Left ventricle myocardium superior (tissue), 1 donor: ENCODE results near the gene ADIRF. TPM values are rescaled to one million over a fixed set of nuclear protein-coding genes. Genes with fewer than 3 reads are reported as not detected.
"Not testable (repeated sequence)": the region's sequence is repeated elsewhere in the genome, so short reads cannot be mapped to it uniquely, and the experiment has no call there.

Experiments
- ATAC-seq: fragments of 200-7000 bp; cut with Tn5 transposase; one replicate; pipeline ENCODE4 v1.9.1; 2020; ENCODE audit warnings: mild to moderate bottlenecking, moderate library complexity
- DNase-seq: peaks from one replicate; pipeline ENCODE4 v3.0.0-alpha.2; 2020
- intact Hi-C: fragments of 100-400 bp; cut with micrococcal nuclease; formaldehyde crosslinking; loops from one replicate; pipeline ENCODE4 v1.11.0; 2022
- total RNA-seq: library from RNA; stranded (reverse); fragmentation: NEBNext Ultra II Directional; extraction: Animal tissue kit (Norgen Biotek cat#: 25700); gene quantifications from one replicate; pipeline ENCODE4 v1.2.1, GENCODE V29; 2021
- donor health status: DM: no; HTN: yes; CAD: no; lungs with severe emphysema.

ADIRF gene
- total RNA-seq, 1 donor from 2014 or later = 41.8 TPM

GRCh38 chr10:86971232-86971991 is 3.1 kb downstream of the ADIRF start:
- intact Hi-C loops = no loop called here
- DNase-seq = peak; percentile 93
- peak; percentile 85 for ATAC-seq

DNA sequence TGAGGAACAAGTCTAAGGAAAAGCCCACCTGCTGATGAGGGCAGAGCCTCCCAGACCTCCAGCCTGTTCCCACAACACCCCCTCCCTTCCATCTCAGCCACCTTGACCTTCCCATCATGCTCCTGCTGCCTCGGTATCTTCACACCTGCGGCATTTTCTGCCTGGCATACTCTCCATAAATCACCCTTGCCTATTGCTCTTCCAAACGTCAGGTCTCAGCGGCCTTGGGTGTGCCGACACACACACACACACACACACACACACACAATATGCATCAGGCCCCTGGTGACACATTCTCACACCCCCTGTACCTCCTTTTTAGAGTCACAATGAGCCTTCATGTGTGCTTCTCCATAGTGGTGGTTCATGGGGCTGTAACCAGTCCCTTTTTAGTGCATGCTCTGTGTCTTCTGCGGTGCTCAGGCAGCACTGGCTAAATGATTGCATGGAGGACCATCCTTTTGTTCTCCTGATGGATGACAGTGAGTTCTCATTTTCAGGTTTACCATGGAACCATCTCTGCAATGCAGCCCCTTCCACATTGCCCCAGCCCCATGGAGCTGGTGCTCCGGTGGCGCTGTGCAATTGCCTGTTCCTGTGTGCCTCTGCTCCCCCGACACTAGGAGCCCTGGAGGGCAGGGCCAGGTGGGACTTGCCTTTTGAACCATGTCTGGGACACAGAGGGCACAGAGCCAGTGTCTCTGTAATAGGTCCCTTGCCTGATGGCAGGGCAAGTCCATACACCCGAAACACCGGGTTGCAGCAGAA is 4.5 kb downstream of the ADIRF start:
- intact Hi-C loops = no loop called here
- DNase-seq = no peak
- no peak for ATAC-seq

DNA sequence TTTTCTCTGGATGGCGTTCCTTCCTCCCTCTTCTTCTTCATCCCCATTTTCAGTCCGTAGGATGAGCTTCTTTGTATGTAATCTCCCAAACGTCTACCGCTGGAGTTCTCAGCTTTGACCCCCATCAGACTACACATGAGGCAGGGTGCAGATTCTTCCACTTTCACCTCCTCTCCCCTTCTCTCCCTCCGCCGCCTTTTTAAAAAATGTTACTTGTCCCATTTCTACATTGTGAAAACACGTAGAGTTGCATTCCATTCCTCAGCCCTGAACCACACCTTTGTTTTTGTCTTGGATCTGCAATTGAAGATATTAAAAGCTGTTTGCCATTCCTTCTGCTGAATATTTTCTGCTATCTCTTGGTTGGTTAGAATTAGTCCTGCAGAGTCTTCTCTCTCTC is 6.2 kb downstream of the ADIRF start:
- intact Hi-C loops = no loop called here
- no peak for ATAC-seq
- no peak for DNase-seq

GRCh38 chr10:86976362-86977056 is 8.2 kb downstream of the ADIRF start:
- ATAC-seq = no peak
- DNase-seq = no peak
- intact Hi-C loops = no loop called here

- intact Hi-C loops, ATAC-seq: not testable (repeated sequence)
Measured at GRCh38 chr10:86978457-86978856, 10.2 kb downstream of the ADIRF start.

DNA sequence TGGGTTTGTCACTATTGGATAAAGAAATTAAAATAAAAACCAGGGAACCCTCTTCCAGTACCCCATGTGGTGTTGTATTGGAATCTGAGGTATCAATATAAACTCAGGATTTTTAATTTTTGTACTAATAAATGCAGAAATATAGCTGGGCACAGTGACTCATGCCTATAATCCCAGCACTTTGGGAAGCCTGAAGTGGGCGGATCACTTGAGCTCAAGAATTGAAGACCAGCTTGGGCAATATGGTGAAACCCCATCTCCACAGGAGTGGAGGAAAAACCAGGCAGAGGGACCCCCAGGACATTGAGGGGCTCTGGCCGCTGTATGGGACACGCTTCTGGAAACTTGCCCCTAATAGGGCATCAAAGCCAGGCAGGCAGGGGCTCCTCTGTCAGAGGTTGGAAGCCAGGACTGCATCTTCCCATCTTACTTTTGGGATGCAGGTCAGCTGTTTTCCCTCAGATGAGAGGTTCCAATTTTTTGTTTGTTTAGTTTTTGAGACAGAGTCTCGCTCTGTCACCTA is 11.1 kb downstream of the ADIRF start:
- DNase-seq = no peak
- ATAC-seq = peak; percentile 5
- intact Hi-C loops = no loop called here

More at GRCh38 chr10:86978457-86978856, 10.2 kb downstream of the ADIRF start:
- not testable (repeated sequence) for DNase-seq

DNA sequence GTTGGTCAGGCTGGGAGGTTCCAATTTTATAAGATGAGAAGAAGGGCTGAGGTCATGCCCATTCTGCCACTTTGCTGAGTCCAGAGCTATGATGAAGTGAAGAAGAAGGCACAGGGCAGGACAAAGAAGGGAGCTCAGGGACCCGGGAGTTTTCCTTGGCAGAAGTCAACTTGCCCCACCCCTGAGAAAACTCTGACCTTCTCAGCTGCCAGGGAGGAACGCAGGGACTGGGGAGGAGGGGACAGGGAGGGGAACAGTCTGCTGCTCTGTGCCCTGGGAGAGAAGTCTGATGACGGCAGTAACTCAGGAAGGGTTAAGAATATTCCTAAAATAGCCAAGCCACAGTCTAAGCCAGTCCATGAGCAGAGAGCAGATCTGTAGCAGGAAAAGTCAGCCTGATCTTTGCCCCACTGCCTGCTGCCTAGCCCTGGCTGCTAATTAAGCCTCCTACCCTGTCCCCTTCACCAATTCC is 11.7 kb downstream of the ADIRF start:
- DNase-seq (peak; percentile 60), ATAC-seq (peak; percentile 92)
- intact Hi-C loops = no loop called here

- peak; percentile 21 for ATAC-seq
- intact Hi-C loops, DNase-seq: not testable (repeated sequence)
Measured at GRCh38 chr10:86981020-86981419, 12.7 kb downstream of the ADIRF start.

- ATAC-seq (no peak), DNase-seq (no peak)
- intact Hi-C loops = no loop called here
Measured at GRCh38 chr10:86981716-86982115, 13.4 kb downstream of the ADIRF start.

DNA sequence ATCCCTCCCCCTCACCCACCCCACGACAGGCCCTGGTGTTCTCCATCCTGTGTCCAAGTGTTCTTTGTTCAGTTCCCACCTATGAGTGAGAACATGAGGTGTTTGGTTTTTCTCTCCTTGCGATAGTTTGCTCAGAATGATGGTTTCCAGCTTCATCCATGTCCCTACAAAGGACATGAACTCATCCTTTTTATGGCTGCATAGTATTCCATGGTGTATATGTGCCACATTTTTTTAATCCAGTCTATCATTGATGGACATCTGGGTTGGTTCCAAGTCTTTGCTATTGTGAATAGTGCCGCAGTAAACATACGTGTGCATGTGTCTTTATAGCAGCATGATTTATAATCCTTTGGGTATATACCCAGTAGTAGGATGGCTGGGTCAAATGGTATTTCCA is 16.2 kb downstream of the ADIRF start:
- ATAC-seq, DNase-seq, intact Hi-C loops: not testable (repeated sequence)

DNA sequence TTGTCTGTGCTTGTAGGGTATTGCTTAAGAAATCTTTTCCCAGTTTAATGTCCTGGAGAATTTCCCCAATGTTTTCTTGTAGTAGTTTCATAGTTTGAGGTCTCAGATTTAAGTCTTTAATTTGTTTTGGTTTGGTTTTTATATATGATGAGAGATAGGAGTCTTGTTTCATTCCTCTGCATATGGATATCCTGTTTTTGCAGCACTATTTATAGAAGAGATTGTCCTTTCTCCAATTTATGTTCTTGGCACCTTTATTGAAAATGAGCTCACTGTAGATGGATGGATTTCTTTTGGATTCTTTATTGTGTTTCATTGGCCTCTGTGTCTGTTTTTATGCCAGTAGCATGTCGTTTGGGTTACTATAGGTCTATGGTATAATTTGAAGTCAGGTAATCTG is 20.2 kb downstream of the ADIRF start:
- no peak for DNase-seq
- intact Hi-C loops = no loop called here
- no peak for ATAC-seq

DNA sequence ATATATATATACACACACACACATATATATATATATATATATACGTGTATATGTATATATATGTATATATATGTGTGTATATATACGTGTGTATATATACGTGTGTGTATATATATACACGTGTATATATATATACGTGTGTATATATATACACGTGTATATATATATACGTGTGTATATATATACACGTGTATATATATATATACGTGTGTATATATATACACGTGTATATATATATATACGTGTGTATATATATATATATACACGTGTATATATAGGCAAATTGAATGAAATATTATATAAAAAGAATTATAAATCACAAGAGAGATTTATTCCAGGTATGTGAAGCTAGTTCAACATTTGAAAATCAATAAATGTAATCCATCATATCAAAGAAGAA is 23.1 kb downstream of the ADIRF start:
- DNase-seq, intact Hi-C loops, ATAC-seq: not testable (repeated sequence)

DNA sequence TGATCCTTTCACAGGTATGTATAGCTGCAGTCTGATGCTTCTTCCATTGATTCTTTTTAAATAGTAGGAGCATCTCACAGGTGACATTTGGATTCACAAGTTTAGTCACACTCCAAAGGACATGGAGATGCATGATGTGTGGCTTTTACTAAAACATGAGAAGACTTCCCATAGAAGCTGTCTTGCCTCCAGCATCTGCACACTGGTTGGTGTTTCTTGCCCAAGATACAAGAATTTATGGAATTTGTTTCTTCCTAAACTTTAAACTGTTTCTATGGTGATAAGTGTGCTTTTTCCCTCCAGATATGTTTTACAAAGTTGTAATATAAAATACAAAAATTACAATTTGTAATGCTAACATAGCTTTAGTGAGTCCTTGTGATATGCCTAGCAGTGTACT is 24.2 kb downstream of the ADIRF start:
- DNase-seq (no peak), ATAC-seq (no peak)
- intact Hi-C loops = no loop called here

- no peak for ATAC-seq
- intact Hi-C loops = no loop called here
Measured at GRCh38 chr10:86992929-86993328, 24.6 kb downstream of the ADIRF start.

DNA sequence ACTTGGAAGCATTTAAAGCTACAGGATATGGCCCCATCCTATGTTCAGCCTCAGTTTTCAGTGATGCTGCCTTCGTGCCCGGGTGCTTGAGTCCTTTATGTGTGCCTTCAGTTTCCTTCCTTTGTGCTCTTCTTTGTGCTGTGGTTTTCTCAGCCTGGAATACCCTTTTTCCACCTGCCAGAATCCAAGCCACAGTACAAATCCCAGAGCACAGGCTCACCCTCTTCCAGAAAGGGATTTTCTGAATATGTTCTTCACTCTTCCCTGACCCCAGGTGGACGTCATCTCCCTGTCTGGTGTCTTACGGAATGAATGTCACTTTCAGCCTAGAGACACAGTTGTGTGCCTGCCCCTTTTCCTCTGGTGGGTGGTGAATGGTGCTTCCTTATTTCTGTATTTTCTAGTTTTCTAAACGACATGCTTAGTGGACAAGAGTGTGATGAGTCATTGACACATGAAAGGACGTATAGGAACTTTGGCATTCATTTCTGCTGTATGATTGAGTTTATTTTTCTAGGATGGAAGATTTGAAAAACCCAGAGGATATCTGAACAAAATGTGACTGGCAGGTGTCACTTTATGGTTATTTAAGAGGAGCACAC is 31.6 kb downstream of the ADIRF start:
- DNase-seq, intact Hi-C loops, ATAC-seq: not testable (repeated sequence)

More at GRCh38 chr10:86992929-86993328, 24.6 kb downstream of the ADIRF start:
- no peak for DNase-seq

- ATAC-seq (no peak), DNase-seq (no peak)
- intact Hi-C loops = no loop called here
Measured at GRCh38 chr10:87000491-87000890, 32.2 kb downstream of the ADIRF start.

- intact Hi-C loops, DNase-seq, ATAC-seq: not testable (repeated sequence)
Measured at GRCh38 chr10:87007124-87007523, 38.8 kb downstream of the ADIRF start.

DNA sequence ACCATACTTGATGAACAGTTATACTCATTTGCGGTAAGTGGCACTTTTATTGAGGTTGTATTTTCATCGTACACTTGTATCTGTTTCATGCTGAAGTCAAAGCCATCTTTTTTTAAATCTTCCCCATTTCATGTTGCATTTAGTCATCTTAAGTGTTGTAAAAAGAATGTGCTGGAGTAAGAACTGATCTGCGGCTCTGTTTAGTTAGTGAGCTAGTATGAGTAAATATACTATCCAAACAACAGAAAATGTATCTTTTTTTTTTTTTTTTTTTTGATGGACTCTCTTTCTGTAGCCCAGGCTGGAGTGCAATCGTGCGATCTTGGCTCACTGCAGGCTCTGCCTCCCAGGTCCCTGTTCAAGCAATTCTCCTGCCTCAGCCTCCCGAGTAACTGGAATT is 39.4 kb downstream of the ADIRF start:
- ATAC-seq, intact Hi-C loops, DNase-seq: not testable (repeated sequence)

DNA sequence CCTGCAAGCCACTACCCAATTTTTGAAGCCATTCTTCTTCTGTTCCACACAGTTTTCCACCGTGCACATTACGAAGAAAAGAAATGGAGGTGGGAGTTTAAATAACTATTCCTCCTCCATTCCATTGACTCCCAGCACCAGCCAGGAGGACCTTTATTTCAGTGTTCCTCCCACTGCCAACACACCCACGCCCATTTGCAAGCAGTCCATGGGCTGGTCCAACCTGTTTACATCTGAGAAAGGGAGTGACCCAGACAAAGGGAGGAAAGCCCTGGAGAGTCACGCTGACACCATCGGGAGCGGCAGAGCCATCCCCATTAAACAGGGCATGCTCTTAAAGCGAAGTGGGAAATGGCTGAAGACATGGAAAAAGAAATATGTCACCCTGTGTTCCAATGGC is 40.0 kb downstream of the ADIRF start:
- ATAC-seq, DNase-seq, intact Hi-C loops: not testable (repeated sequence)
